GM18951 (cell line): ENCODE results near the gene TSPAN7.

Experiments used
- POLR2A ChIP-seq: IDR thresholded peaks from 4 replicates; pipeline ENCODE4 v1.6.1; 2011; ENCODE audit warnings: mild to moderate bottlenecking; ENCODE audit not compliant: insufficient read length, insufficient read depth; ENCODE audit errors: extremely low read depth
- in situ Hi-C: fragments of 300-500 bp; cut with MboI; formaldehyde crosslinking; loops from one replicate; pipeline ENCODE4 v1.12.0; 2022; ENCODE audit warnings: low sequenced_read_pairs, mixed read lengths, inconsistent platforms; ENCODE audit not compliant: unreplicated experiment

The TSPAN7 gene

DNA sequence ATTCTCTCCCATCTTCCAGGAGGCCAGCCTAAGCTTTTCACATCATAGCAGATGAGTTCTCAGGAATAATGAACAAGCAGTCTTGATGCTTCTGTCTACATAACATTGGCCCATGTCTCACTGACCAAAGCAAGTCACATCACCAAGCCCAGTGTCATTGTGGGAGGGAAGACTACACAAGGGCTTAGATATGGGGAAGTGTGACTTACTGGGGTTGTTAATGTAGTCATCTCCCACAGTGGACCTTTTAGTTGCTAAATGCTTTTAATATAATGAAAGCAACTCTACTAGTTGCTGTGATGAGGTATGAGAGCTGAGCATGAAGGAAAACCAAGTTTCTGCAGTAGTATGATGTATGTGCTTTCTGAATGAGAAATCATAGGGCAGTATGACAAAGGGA lies 40.5 kb downstream of the TSPAN7 start:
- in situ Hi-C loops: no loop called here
- TF ChIP-seq POLR2A: no peak

DNA sequence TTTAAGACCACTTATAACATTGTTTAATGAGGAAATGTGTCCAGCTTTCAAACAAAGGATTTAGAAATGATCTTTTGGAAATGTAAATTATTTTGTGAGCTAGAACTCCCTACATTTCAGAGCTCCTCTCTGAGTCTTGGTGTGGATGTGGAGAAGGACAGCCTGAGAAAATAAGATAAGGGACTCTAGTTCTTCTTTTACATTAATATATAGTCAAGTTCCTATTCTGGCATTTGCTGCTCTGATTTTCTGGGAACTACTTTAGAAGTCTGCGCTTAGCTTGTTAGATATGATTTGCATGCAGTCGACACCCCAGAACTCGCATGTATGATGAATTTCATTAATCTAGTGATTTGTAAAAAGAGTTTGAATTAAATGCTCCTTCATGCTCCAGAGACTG lies 45.5 kb downstream of the TSPAN7 start:
- in situ Hi-C loops: no loop called here

DNA sequence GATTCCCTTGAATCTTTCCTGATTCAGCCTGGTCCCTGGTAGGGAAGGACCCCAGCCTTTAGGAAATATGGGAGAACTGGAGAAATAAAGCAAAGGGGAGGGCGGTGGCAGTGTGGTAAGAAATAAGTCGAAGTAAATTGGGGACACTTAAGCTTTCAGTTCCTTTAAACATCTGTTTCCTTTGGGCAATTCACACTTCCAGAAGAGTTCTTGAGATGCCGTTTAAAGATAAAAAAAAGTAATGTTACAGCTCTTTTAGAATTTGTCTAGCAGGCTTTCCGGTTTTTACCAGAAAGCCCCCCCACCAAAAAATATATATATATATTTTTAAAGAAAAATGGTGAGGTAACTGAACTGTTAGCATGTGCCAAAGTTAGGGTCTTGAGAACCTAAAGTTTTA lies 46.6 kb downstream of the TSPAN7 start:
- in situ Hi-C loops: no loop called here
- TF ChIP-seq POLR2A: no peak

More for the DNA sequence above, 45.5 kb downstream of the TSPAN7 start:
- no peak for TF ChIP-seq POLR2A

DNA sequence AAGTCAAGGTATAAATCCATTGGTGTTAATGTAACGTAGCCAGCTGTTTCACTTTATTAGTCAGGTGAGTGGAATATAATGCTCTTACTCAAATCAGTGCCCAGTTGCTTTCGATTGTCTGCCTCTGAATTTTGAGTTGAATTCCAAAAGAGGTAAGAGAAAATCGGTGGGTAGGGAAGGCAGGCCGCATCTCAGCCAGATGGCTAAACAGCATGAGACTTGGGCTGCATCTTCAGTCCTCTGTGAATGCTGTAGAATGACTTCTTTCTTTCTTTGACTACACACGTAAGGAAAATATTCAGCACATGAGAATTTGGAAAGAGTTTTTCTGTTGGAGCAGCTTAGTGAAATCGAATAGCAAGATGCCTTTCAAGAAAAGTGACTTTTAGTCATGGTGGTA lies 49.5 kb downstream of the TSPAN7 start:
- no peak for TF ChIP-seq POLR2A

DNA sequence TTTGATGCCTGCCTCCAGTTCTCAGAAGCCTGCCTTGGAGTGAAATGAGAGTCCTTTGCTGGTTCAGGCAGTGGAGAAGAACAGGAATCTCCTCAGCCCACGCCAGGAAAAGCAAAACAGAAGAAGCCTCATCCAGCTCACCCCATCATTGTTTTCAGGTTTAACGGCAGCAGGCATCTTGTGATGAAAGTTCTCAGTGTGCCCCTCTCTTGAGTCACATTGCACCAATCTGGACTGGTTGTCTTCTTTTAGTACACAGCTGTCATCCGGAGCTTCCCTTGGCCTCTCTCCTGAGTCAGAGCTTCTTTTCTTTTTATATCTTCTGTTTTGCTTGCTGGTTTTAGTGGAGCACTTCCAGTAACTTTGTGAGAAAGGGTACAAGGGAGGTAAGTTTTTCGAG lies 50.9 kb downstream of the TSPAN7 start:
- TF ChIP-seq POLR2A: no peak
- in situ Hi-C loops: no loop called here

More for the DNA sequence above, 49.5 kb downstream of the TSPAN7 start:
- in situ Hi-C loops: no loop called here

DNA sequence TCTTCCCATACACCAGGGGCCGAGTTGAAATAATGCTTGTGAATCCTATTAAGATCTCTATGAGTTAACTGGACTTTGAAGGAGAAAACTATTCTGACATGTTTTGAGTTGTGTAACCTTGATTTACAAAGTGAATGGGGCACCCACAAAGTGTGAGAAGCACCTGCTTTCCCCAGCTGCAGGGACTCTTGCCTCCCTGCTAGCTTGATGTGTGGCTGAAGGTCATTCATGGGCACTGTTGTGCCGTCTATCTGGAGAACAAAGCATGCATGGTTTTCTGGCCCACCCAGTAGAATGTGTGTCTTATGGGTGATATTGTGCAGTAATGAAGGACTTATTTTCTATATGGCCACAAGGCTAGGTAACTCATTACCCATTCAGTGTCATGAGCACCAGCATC lies 53.1 kb downstream of the TSPAN7 start:
- TF ChIP-seq POLR2A: no peak
- in situ Hi-C loops: no loop called here

DNA sequence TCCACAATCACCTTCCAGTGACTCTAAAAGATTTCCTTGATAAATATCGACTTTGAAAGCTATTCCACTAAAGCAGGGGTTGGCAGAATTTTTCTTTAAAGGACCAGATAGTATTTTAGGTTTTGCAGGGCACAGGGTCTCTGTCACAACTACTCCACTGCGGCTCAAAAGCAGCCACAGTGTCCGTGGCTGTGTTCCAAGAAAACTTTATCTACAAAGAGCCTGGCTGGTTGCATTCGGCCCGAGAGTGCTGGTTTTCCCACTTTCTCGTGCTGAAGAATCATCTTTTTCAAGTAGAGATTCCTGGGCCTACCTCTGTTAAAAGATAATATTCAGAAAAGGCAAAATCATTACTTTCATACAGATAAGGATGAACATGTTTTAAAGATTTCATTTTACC lies 55.6 kb downstream of the TSPAN7 start:
- in situ Hi-C loops: no loop called here
- no peak for TF ChIP-seq POLR2A

DNA sequence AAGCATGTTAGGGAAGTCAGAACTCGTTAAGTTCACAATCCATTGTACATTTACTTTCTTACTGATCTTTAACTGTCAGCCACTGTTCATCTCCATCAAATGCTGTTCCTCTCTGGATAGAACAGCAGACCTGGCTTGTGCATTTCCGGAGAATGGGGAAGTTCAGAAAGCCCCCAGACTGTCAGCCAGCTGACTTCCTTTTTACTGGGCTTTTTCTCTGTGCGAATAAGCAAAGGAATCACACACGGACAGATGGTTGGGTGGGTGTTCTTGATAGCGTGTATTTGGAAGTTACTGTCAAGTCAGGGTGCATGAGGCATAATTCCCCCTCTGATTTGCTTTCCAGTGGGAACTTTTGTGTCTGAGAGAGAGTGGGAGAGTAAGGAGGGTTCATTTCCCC lies 56.8 kb downstream of the TSPAN7 start:
- no peak for TF ChIP-seq POLR2A
- in situ Hi-C loops: no loop called here

DNA sequence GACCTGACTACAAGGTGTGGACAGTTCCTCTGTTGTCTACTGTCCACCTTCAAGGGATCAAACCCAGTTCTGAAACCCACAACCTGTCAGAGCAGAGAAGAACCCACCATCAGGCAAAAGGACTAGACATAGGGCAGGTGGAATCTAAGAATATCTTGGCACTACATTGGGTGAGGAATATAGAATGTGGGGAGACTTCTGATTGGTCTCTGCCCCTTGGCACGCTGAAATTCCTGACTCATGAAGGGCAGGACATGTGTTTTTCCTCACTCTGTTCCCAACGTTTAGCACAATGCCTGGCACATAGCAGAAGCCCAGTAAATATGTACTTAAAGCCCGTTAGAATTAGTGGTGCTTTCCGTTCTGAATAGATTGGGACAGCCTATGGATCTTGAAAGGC lies 59.3 kb downstream of the TSPAN7 start:
- no peak for TF ChIP-seq POLR2A
- in situ Hi-C loops: no loop called here

DNA sequence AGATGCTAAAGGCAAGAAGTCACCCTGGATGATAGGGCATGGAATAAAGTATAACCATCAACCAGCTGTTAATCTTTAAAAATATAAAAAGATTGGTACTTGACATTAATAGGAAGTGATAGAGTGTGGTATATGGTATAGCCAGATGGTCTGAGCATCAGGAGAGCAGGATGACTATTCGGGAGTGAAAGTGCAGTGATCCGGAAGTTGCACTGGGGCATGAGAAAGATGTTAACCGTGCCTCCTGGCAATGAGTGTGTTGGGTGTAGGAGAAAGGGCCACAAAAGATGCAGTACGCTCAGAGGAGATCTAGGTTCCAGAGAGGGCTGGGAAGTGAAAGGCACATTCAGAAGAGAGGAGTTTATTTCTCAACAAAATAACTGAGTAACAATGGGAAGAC lies 65.0 kb downstream of the TSPAN7 start:
- in situ Hi-C loops: no loop called here
- no peak for TF ChIP-seq POLR2A

DNA sequence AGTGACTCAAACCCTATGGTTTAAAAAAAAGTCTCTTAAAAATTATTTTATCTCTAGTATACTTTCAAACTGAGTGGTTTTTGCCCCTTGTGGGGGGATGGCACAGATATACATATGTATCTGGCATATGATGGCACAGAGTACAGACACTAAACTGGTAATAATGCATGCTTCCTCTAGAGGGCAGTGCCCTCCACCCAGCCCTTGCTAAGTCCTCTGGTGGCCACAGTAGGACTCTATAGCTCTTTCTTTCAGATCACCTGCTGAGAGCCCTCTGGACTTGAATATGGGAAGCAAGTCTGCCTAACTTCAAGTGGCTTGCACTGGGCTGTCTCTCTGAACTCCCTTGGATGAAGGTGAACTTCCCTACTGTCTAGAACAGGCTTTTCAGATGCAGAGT lies 66.3 kb downstream of the TSPAN7 start:
- in situ Hi-C loops: no loop called here
- no peak for TF ChIP-seq POLR2A

DNA sequence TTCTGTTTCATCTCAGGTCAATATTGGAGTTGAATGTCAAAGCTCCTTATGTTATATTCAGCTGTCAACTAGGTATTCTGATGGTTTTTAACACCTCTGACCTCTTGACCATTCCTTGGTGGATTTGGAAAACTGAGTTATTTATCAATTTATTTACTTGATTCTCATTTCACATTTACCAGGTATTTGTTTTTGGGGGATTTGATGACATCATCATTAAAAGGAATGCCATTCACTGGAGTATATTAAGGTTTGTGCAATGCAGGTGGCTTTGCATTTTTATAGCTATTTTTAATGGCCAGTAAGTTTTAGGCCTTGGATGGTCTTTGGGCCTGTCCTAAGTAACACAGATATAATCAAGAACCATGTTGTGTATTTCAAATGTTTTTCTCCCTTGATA lies 67.2 kb downstream of the TSPAN7 start:
- no peak for TF ChIP-seq POLR2A
- in situ Hi-C loops: no loop called here

DNA sequence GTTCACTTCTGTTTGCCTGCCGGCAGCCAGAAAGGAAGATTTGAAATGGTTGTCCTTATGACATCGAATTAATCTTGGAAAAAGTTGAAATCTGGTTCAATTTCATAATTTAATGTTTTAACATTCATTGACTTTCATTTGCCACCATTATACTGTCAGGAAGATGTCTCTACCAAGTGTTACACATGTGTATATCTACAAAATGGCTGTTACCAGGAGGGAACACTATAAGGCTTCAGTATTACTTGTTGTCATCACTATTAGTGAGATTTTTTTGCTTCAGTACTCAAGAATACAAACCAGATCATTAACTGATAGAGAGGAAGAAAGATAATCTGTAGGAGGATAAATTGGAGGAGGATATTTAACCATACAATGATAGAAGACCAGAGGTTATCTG lies 71.2 kb downstream of the TSPAN7 start:
- TF ChIP-seq POLR2A: no peak
- in situ Hi-C loops: no loop called here

DNA sequence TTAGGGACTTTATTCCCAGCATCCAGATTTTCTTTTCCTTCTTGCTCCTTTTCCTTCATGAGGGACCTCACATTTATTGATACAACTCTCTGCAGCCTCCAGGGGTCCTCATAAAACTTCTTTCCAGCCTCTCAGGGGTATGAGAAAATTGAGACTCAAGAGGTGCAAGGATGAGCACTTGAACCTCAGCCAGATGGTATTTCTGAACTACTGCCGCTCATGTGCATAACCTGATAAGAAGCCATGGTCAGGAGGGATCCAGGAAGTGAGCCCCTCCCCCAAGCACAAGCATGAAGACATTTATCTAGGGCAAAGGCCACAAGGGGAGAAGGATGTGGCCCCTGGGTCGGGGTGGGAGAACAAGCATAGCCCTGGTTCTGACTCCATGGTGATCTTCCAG lies 73.3 kb downstream of the TSPAN7 start:
- TF ChIP-seq POLR2A: no peak
- in situ Hi-C loops: no loop called here

DNA sequence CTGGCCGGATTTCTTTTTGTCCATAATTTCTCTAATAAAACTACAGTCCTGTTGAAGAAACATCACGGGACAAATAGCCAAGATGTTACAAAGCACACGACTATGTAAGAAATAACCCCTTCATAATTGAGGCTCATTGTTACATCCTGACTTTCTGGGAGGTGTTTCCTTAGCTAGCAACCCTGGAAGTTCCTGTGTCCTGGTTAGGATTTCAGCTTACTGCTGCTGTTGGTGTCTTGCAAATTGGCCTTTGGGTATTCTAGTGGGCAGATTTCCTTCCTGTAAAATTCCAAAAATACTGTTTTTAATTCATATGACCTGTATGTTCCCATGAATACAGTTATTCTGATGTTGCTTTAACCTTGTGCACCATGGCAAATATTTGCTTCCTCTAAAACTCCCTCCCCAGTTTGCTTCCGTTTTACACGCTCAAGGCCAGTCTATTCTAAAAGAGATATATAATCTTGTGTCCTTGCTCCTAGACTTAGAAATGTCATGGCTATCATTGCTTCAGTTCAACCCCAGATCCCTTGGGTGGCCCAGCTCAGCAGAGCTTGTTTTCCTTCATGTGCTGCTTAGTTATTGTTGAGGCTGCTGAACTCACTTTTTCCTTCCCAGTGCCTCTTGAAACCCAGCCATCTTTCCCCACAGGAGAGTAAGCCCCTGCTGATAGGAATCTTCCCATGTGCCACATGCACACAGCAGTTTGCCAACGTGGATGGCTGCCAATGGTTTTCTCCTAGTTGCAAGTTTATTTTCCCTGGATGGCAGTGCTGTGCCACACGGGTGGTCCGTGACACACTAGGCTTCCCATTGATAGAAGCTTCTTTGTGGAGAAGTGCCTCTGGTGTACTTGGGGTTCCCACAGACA lies 75.8 kb downstream of the TSPAN7 start:
- no peak for TF ChIP-seq POLR2A
- in situ Hi-C loops: no loop called here

DNA sequence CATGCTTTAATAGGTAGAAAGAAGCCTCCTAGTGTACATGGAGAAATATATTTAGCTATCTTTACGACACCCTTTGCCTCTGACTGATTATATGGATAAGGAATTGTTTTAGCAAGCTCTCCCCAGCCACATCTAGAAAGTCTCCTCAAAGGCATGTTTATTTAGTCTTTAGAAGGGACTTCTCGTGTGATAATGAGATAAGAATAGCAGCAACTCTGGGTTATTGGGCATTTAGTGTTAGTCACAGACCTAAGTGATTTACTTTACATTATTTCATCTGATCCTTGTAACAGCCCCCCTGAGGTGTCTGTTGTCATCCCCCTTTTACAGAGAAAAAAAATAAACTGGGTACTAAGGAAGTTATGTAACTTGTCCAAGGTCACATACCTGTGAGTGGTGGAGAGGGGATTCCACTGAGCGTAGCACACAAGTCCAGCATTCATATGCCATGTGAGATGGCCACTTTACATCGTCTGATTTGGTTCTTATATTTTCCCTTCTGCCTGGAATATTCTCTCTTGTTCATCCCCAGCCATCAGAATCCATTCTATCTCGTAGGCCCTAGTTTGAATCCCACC lies 77.7 kb downstream of the TSPAN7 start:
- in situ Hi-C loops: no loop called here
- no peak for TF ChIP-seq POLR2A
